ENCODE measurements around the gene RCOR2. TPM values are rescaled to one million over a fixed set of nuclear protein-coding genes. Genes with fewer than 3 reads are reported as not detected.

The RCOR2 gene
- total RNA-seq, 1 donor from 2014 or later: 18.8 TPM

GRCh38 chr11:63862923-63863322 is 54.0 kb downstream of the RCOR2 start:
- TF ChIP-seq EZH2 (IDR thresholded peaks at IDR 0.05; ENCODE audit: insufficient read depth, low read length): no peak
- TF ChIP-seq CTCF (IDR thresholded peaks at IDR 0.05; ENCODE audit: insufficient read depth, low read depth, low read length): no peak
- no peak for DNase-seq (ENCODE audit: low read depth)
- no peak for FAIRE-seq
- no peaks in the 10 kb centered on the region for H3K9me3 ChIP-seq (ENCODE audit: insufficient read depth, low read depth, low read length)
- no peaks in the 10 kb centered on the region for H3K27me3 Mint-ChIP-seq (ENCODE audit: low read depth, unreplicated experiment)
- peaks cover 15% of the 10 kb centered on the region for H3K4me1 Mint-ChIP-seq (ENCODE audit: low read depth, unreplicated experiment)
- H4K20me1 ChIP-seq (ENCODE audit: insufficient read depth, low read length): peaks cover 73% of the 10 kb centered on the region
- H3K27ac Mint-ChIP-seq (ENCODE audit: unreplicated experiment): no peak overlapping the region
- no peak overlapping the region for H3K4me3 ChIP-seq (ENCODE audit: insufficient read depth, low read depth, low read length)
- no peaks in the 10 kb centered on the region for H3K36me3 ChIP-seq (ENCODE audit: insufficient read depth, low read length)
- H3K36me3 Mint-ChIP-seq (ENCODE audit: low read depth, unreplicated experiment): peaks cover 7% of the 10 kb centered on the region
- no peak overlapping the region for H3K4me3 Mint-ChIP-seq (ENCODE audit: unreplicated experiment)
- H3K27ac ChIP-seq (ENCODE audit: low read depth, low read length): no peak overlapping the region
- no peak overlapping the region for H2AFZ ChIP-seq (ENCODE audit: low read depth, low read length)
- peaks cover 64% of the 10 kb centered on the region for H3K79me2 ChIP-seq (ENCODE audit: insufficient read depth, low read length)
- H3K9ac ChIP-seq (ENCODE audit: low read length): no peak overlapping the region
- H3K9me3 Mint-ChIP-seq (ENCODE audit: unreplicated experiment): no peaks in the 10 kb centered on the region
- H3K27me3 ChIP-seq (ENCODE audit: insufficient read depth, low read length): no peaks in the 10 kb centered on the region
- no peak overlapping the region for H3K4me2 ChIP-seq (ENCODE audit: low read length)
- peaks cover 5% of the 10 kb centered on the region for H3K4me1 ChIP-seq (ENCODE audit: insufficient read depth, low read length)

Other genes with a start within 250 kb of the RCOR2 start
- 45.2 and 47.9 TPM in 2 replicates for gene ATL3, start 245.8 kb downstream of the RCOR2 start, total RNA-seq
- 99.5 and 106 TPM in 2 replicates for gene RTN3, start 235.7 kb downstream of the RCOR2 start, total RNA-seq
- gene ZFTA, start 148.4 kb downstream of the RCOR2 start, total RNA-seq: 29.0 and 31.2 TPM in 2 replicates
- gene SPINDOC, start 103.7 kb downstream of the RCOR2 start, total RNA-seq: 43.7 and 48.3 TPM in 2 replicates
- gene MARK2, start 78.1 kb downstream of the RCOR2 start, total RNA-seq: 37.2 and 38.1 TPM in 2 replicates
- 21.2 and 23.2 TPM in 2 replicates for gene NAA40, start 21.8 kb upstream of the RCOR2 start, total RNA-seq
- 274 and 289 TPM in 2 replicates for gene COX8A, start 57.5 kb upstream of the RCOR2 start, total RNA-seq
- 77.9 and 78.5 TPM in 2 replicates for gene OTUB1, start 69.3 kb upstream of the RCOR2 start, total RNA-seq
- gene FLRT1, start 118.8 kb upstream of the RCOR2 start, total RNA-seq: 0.20 and 0.41 TPM in 2 replicates
- gene MACROD1, start 248.9 kb upstream of the RCOR2 start, total RNA-seq: 3.4 and 5.1 TPM in 2 replicates

All from astrocyte (in vitro differentiated cells and primary cell).